Liver (tissue), 9 donors: ENCODE data around the gene TACC2. TPM values are rescaled to one million over a fixed set of nuclear protein-coding genes. Genes with fewer than 3 reads are reported as not detected.

Experiments used
- DNase-seq: peaks from one replicate; pipeline ENCODE4 v3.0.0-alpha.2; 2017; ENCODE audit warnings: low spot score
- H3K27ac ChIP-seq, 2 donors: one replicate each; pipeline ENCODE4 v1.7.0; 2013; ENCODE audit warnings: inconsistent platforms in 2 of 2, low read length in 2 of 2, control low read depth in 1 of 2, low read depth in 1 of 2, mild to moderate bottlenecking in 1 of 2
- H3K27me3 ChIP-seq, 4 donors: one replicate each; pipeline versions ENCODE4 v1.6.1 to v1.7.0; 2013; ENCODE audit warnings: low read length in 3 of 4, inconsistent platforms in 1 of 4, mild to moderate bottlenecking in 1 of 4, moderate library complexity in 1 of 4; ENCODE audit not compliant: control insufficient read depth in 4 of 4, insufficient read depth in 4 of 4
- H3K36me3 ChIP-seq, 4 donors: one replicate each; pipeline versions ENCODE4 v1.6.1 to v1.7.0; 2013; ENCODE audit warnings: low read length in 3 of 4, mild to moderate bottlenecking in 3 of 4, low read depth in 1 of 4, moderate library complexity in 1 of 4; ENCODE audit not compliant: control insufficient read depth in 4 of 4, insufficient read depth in 3 of 4
- H3K4me1 ChIP-seq, 4 donors: one replicate each; pipeline versions ENCODE4 v1.6.1 to v1.7.0; 2013; ENCODE audit warnings: low read length in 3 of 4, mild to moderate bottlenecking in 3 of 4, moderate library complexity in 1 of 4; ENCODE audit not compliant: control insufficient read depth in 4 of 4, insufficient read depth in 4 of 4
- H3K4me3 ChIP-seq, 3 donors: one replicate each; pipeline versions ENCODE4 v1.6.1 to v1.7.0; 2013; ENCODE audit warnings: low read length in 3 of 3, control low read depth in 1 of 3, low read depth in 1 of 3, mild to moderate bottlenecking in 1 of 3
- H3K9ac ChIP-seq, 2 donors: one replicate each; pipeline ENCODE4 v1.7.0; 2013; ENCODE audit warnings: low read length in 2 of 2, mild to moderate bottlenecking in 2 of 2, moderate library complexity in 2 of 2, control low read depth in 1 of 2, low read depth in 1 of 2
- H3K9me3 ChIP-seq, 4 donors: one replicate each; pipeline versions ENCODE4 v1.6.1 to v1.7.0; 2013; ENCODE audit warnings: low read length in 3 of 4; ENCODE audit not compliant: control insufficient read depth in 4 of 4
- EGR1 ChIP-seq, 2 donors: IDR thresholded peaks; 2 replicates each; pipeline ENCODE4 v1.6.1; 2016 to 2018; ENCODE audit warnings: antibody characterized with exemption in 2 of 2, low read depth in 2 of 2
- FOXA1 ChIP-seq: IDR thresholded peaks from 2 replicates; pipeline ENCODE4 v1.6.1; 2016; ENCODE audit warnings: antibody characterized with exemption
- GABPA ChIP-seq, 2 donors: IDR thresholded peaks in 1 of 2; conservative IDR thresholded peaks in 1 of 2; 2 replicates each; pipeline ENCODE4 v1.6.1; 2016; ENCODE audit warnings: antibody characterized with exemption in 2 of 2, mild to moderate bottlenecking in 1 of 2, moderate library complexity in 1 of 2
- HNF4A ChIP-seq, 2 donors: conservative IDR thresholded peaks; 2 replicates each; pipeline ENCODE4 v1.6.1; 2016; ENCODE audit warnings: antibody characterized with exemption in 2 of 2, mild to moderate bottlenecking in 2 of 2
- HNF4G ChIP-seq: IDR thresholded peaks from 2 replicates; pipeline ENCODE4 v1.6.1; 2016; ENCODE audit warnings: antibody characterized with exemption
- MAX ChIP-seq: IDR thresholded peaks from 2 replicates; pipeline ENCODE4 v1.6.1; 2016; ENCODE audit warnings: antibody characterized with exemption
- NR2F2 ChIP-seq: IDR thresholded peaks from 2 replicates; pipeline ENCODE4 v1.6.1; 2016; ENCODE audit warnings: antibody characterized with exemption
- RAD21 ChIP-seq, 2 donors: IDR thresholded peaks; 2 replicates each; pipeline ENCODE4 v1.6.1; 2016; ENCODE audit warnings: antibody characterized with exemption in 2 of 2, mild to moderate bottlenecking in 2 of 2
- REST ChIP-seq: IDR thresholded peaks from 2 replicates; pipeline ENCODE4 v1.6.1; 2016; ENCODE audit warnings: antibody characterized with exemption, mild to moderate bottlenecking
- SP1 ChIP-seq: IDR thresholded peaks from 2 replicates; pipeline ENCODE4 v1.6.1; 2018; ENCODE audit warnings: antibody characterized with exemption, mild to moderate bottlenecking
- TAF1 ChIP-seq: conservative IDR thresholded peaks from 2 replicates; pipeline ENCODE4 v1.6.1; 2016; ENCODE audit warnings: antibody characterized with exemption, mild to moderate bottlenecking
- YY1 ChIP-seq: IDR thresholded peaks from 2 replicates; pipeline ENCODE4 v1.6.1; 2016; ENCODE audit warnings: antibody characterized with exemption, mild to moderate bottlenecking
- ZBTB33 ChIP-seq: IDR thresholded peaks from 2 replicates; pipeline ENCODE4 v1.6.1; 2016; ENCODE audit warnings: antibody characterized with exemption
- WGBS: extraction: QIAGEN DNeasy Blood & Tissue Kit; methylation state at CpG from one replicate; pipeline ENCODE4 v1.1.7; 2013; 5-methylcytosine and 5-hydroxymethylcytosine counted together
- polyA plus RNA-seq, 2 donors: library from polyadenylated mRNA; stranded (reverse) in 1 of 2; unstranded in 1 of 2; fragments of 200-250 nt in 1 of 2; fragments of >200 nt in 1 of 2; fragmentation: Nextera tagmentation in 1 of 2; extraction: Ambion mirVana in 1 of 2; gene quantifications; one replicate each; pipeline versions ENCODE4 v1.2.1 to v1.2.3, GENCODE V29; 2013 to 2015
- total RNA-seq, 2 donors: library from RNA; depleted of rRNA; stranded (reverse); fragments of >200 nt; gene quantifications; one replicate each; pipeline ENCODE4 v1.2.3, GENCODE V29; 2014
- TF ChIP-seq, protein P1 (sequence below): IDR thresholded peaks from 2 replicates; pipeline ENCODE4 v1.6.1; 2016; ENCODE audit warnings: antibody characterized with exemption
- donor health status: healthy.
- donor health status: healthy.
- donor health status: healthy.
- donor health status: healthy.
- donor health status: healthy.

TACC2 gene
- total and polyA plus RNA-seq, 4 donors, result 1.5 to 9.1 (median 7.8) TPM

DNA sequence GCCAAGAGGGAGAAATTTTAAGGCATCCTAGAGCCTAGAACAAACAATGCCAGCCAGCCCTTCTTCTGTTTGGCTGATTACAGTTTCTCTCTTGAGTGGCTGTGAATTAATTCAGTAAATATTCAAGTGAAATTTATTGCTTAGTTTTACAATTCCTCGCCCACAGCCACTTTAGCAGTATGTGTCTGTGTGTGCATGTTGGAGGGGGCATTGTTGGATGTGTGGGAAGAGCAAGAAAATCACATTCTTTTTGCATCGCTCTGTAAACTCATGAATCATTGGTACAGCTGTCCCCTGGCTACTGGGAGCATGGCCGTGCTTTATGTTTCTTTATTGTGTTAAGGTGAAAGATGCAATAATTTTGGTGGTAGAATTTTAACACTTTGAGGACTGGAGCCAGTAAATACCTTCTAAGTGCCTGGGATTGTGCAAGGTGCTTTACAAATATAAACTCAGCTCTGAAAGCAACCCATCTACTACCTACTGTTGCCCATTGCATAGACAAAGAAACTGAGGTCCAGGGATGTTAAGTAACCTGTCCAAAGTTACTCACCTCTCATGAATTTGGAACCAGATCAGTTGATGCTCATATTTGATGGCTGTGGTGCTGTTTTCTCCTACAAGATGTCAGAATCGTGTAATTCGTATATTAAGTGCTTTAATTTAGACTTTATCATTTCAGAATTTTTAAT is 192.2 kb downstream of the TACC2 start:
- 87% methylated on average over 5 of the region's 5 CpGs for WGBS

DNA sequence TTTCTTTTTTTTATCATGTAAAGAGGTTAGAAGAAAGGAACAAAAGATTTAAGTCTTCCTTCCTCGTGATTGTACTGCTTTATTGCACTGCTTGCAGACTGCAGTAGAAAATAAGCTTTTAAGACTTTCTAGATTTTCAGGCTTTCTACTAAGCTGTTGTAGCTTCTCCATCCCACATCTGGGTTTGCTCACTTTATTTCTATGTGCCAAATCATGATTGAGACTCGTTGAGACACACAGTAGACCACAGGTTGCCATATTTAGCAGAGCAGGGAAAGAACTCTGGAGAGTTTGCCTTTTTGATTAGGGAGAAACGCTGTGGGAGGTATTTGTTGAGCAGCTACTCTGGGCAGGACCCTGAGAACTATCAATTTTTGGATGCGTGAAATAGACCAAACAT is 192.9 kb downstream of the TACC2 start:
- H3K4me3 ChIP-seq, result no peak overlapping the region
- H3K27me3 ChIP-seq, result no peaks in the 10 kb centered on the region
- WGBS, result 70% methylated on average over 4 of the region's 4 CpGs
- H3K9ac ChIP-seq, result no peak overlapping the region
- no peaks in the 10 kb centered on the region for H3K4me1 ChIP-seq
- no peak overlapping the region for H3K27ac ChIP-seq
- DNase-seq, result no peak
- H3K9me3 ChIP-seq, result no peaks in the 10 kb centered on the region
- H3K36me3 ChIP-seq, result no peaks in the 10 kb centered on the region
- TF ChIP-seq, protein P1, sequence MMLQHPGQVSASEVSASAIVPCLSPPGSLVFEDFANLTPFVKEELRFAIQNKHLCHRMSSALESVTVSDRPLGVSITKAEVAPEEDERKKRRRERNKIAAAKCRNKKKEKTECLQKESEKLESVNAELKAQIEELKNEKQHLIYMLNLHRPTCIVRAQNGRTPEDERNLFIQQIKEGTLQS, result no peak
- TF ChIP-seq NR2F2 (no peak), YY1 (no peak), GABPA (IDR thresholded peaks at IDR 0.05 in 1 of 2, conservative IDR thresholded peaks at IDR 0.05 in 1 of 2) (no peak), ZBTB33 (no peak), RAD21 (IDR thresholded peaks at IDR 0.05) (no peak), EGR1 (IDR thresholded peaks at IDR 0.05; ENCODE audit: low read depth in 2 of 2) (no peak), SP1 (no peak), HNF4A (conservative IDR thresholded peaks at IDR 0.05) (no peak), MAX (no peak), HNF4G (no peak), FOXA1 (no peak), TAF1 (no peak)

More for the DNA sequence above, 192.2 kb downstream of the TACC2 start:
- Histone ChIP-seq H3K27ac (no peak overlapping the region), H3K4me1 (peaks cover 0 to 6% (median 5%) of the 10 kb centered on the region in 4 donors), H3K9ac (no peak overlapping the region), H3K36me3 (no peaks in the 10 kb centered on the region), H3K27me3 (no peaks in the 10 kb centered on the region), H3K9me3 (no peaks in the 10 kb centered on the region), H3K4me3 (no peak overlapping the region)
- TF ChIP-seq REST (no peak), NR2F2 (no peak), RAD21 (IDR thresholded peaks at IDR 0.05) (no peak), TAF1 (no peak), EGR1 (IDR thresholded peaks at IDR 0.05; ENCODE audit: low read depth in 2 of 2) (no peak), ZBTB33 (no peak)
- DNase-seq, result no peak
